HepG2 (cell line): ENCODE results near the gene UBE2S. TPM values are rescaled to one million over a fixed set of nuclear protein-coding genes. Genes with fewer than 3 reads are reported as not detected.
A peak's percentile ranks its signal among the peaks of the same experiment; 100 is the strongest.

Source experiments
- ATAD3A ChIP-seq: sonication (generic); formaldehyde crosslinking; IDR thresholded peaks from 2 replicates; pipeline ENCODE4 v1.4.0; 2020; ENCODE audit warnings: missing genetic modification reagents
- CBFB ChIP-seq: sonication (generic); formaldehyde crosslinking; IDR thresholded peaks from 2 replicates; pipeline ENCODE4 v1.4.0; 2020; ENCODE audit warnings: missing genetic modification reagents
- EED ChIP-seq: sonication (generic); formaldehyde crosslinking; IDR thresholded peaks from 2 replicates; pipeline ENCODE4 v1.5.0; 2020; ENCODE audit warnings: mild to moderate bottlenecking, missing genetic modification reagents
- FOXP1 ChIP-seq, 2 experiments: fragments of 450-650 bp in 1 of 2; IDR thresholded peaks; 2 replicates each; pipeline ENCODE4 v1.6.1; 2017 to 2018; ENCODE audit warnings: antibody characterized with exemption in 1 of 2
- MLLT10 ChIP-seq: sonication (generic); formaldehyde crosslinking; IDR thresholded peaks from 2 replicates; pipeline ENCODE4 v1.4.0; 2020; ENCODE audit warnings: missing genetic modification reagents
- NFYB ChIP-seq: sonication (generic); formaldehyde crosslinking; IDR thresholded peaks from 2 replicates; pipeline ENCODE4 v1.4.0; 2020; ENCODE audit warnings: missing genetic modification reagents
- NR2F6 ChIP-seq, 2 experiments: IDR thresholded peaks; 2 replicates each; pipeline ENCODE4 v1.6.1; 2016; ENCODE audit warnings: antibody characterized with exemption in 1 of 2, mild to moderate bottlenecking in 1 of 2
- RXRB ChIP-seq: IDR thresholded peaks from 2 replicates; pipeline ENCODE4 v1.6.1; 2016; ENCODE audit warnings: borderline replicate concordance, missing genetic modification reagents, missing compliant biosample characterization
- SNRNP70 ChIP-seq: fragments of 200-400 bp; formaldehyde crosslinking; IDR thresholded peaks from 2 replicates; pipeline ENCODE4 v1.6.1; 2017; ENCODE audit warnings: mild to moderate bottlenecking, low read depth, low read length, moderate library complexity
- TBX2 ChIP-seq: sonication (generic); formaldehyde crosslinking; IDR thresholded peaks from 2 replicates; pipeline ENCODE4 v1.5.0; 2020; ENCODE audit warnings: missing genetic modification reagents, mild to moderate bottlenecking, borderline replicate concordance
- TCF7 ChIP-seq: sonication (generic); IDR thresholded peaks from 2 replicates; pipeline ENCODE4 v1.6.1; 2016; ENCODE audit warnings: antibody characterized with exemption, low read depth
- XRCC5 ChIP-seq: fragments of 200-400 bp; formaldehyde crosslinking; optimal IDR thresholded peaks from 2 replicates; pipeline ENCODE3; 2017; ENCODE audit warnings: mild to moderate bottlenecking, low read length
- YEATS2 ChIP-seq: sonication (generic); formaldehyde crosslinking; IDR thresholded peaks from 2 replicates; pipeline ENCODE4 v1.4.0; 2020; ENCODE audit warnings: missing genetic modification reagents, borderline replicate concordance
- ZNF160 ChIP-seq: sonication (generic); formaldehyde crosslinking; IDR thresholded peaks from 2 replicates; pipeline ENCODE4 v1.8.0; 2022; ENCODE audit warnings: mild to moderate bottlenecking, inconsistent platforms, missing genetic modification reagents
- ZNF274 ChIP-seq: sonication (generic); formaldehyde crosslinking; IDR thresholded peaks from 2 replicates; pipeline ENCODE4 v1.5.1; 2020; ENCODE audit warnings: mild to moderate bottlenecking, missing genetic modification reagents
- ZNF629 ChIP-seq: sonication (generic); formaldehyde crosslinking; conservative IDR thresholded peaks from 2 replicates; pipeline ENCODE4 v1.5.0; 2020; ENCODE audit warnings: missing genetic modification reagents
- polyA plus RNA-seq, 8 experiments: library from polyadenylated mRNA; depleted of rRNA in 3 of 8; stranded (reverse) in 7 of 8; unstranded in 1 of 8; fragments of >200 nt; fragmentation: Illumina TruSeq in 4 of 8; extraction: Trizol in 4 of 8; gene quantifications; 2 replicates each; pipeline versions ENCODE4 v1.2.1 to v1.2.3, GENCODE V29; 2011 to 2016; ENCODE audit warnings: low read depth in 4 of 8, missing spikeins in 1 of 8, mixed read lengths in 1 of 8; ENCODE audit not compliant: insufficient read depth in 1 of 8
- total RNA-seq, 5 experiments: library from RNA; depleted of rRNA; stranded (reverse); fragments of >200 nt; fragmentation: Illumina TruSeq; extraction: Trizol; gene quantifications; 2 replicates each; pipeline ENCODE4 v1.2.3, GENCODE V29; 2016; ENCODE audit warnings: low read depth in 1 of 5
- TF ChIP-seq, protein P1 (sequence below): sonication (generic); formaldehyde crosslinking; IDR thresholded peaks from 2 replicates; pipeline ENCODE4 v1.4.0; 2020; ENCODE audit warnings: mild to moderate bottlenecking, missing genetic modification reagents
- TF ChIP-seq, protein P2 (sequence below): sonication (generic); formaldehyde crosslinking; IDR thresholded peaks from 2 replicates; pipeline ENCODE4 v1.8.0; 2022; ENCODE audit warnings: mild to moderate bottlenecking, missing genetic modification reagents, moderate library complexity
- TF ChIP-seq, protein P3 (sequence below): sonication (generic); formaldehyde crosslinking; IDR thresholded peaks from 2 replicates; pipeline ENCODE4 v1.5.0; 2020; ENCODE audit warnings: mild to moderate bottlenecking, missing genetic modification reagents, borderline replicate concordance
- TF ChIP-seq, protein P4 (sequence below): sonication (generic); formaldehyde crosslinking; IDR thresholded peaks from 2 replicates; pipeline ENCODE4 v1.4.0; 2020; ENCODE audit warnings: mild to moderate bottlenecking, missing genetic modification reagents
- TF ChIP-seq, protein P5 (sequence below): sonication (generic); formaldehyde crosslinking; IDR thresholded peaks from 2 replicates; pipeline ENCODE4 v1.8.0; 2022; ENCODE audit warnings: mild to moderate bottlenecking, missing genetic modification reagents; ENCODE audit not compliant: insufficient replicate concordance
- TF ChIP-seq, protein P6 (sequence below): sonication (generic); formaldehyde crosslinking; IDR thresholded peaks from 2 replicates; pipeline ENCODE4 v1.8.1; 2022; ENCODE audit warnings: mild to moderate bottlenecking, missing genetic modification reagents

The UBE2S gene
- total and polyA plus RNA-seq, 2 of the 13 experiments (the other 11 are each of a cell fraction or from before 2014, with no cell fraction given) = 32.2 to 39.3 TPM

DNA sequence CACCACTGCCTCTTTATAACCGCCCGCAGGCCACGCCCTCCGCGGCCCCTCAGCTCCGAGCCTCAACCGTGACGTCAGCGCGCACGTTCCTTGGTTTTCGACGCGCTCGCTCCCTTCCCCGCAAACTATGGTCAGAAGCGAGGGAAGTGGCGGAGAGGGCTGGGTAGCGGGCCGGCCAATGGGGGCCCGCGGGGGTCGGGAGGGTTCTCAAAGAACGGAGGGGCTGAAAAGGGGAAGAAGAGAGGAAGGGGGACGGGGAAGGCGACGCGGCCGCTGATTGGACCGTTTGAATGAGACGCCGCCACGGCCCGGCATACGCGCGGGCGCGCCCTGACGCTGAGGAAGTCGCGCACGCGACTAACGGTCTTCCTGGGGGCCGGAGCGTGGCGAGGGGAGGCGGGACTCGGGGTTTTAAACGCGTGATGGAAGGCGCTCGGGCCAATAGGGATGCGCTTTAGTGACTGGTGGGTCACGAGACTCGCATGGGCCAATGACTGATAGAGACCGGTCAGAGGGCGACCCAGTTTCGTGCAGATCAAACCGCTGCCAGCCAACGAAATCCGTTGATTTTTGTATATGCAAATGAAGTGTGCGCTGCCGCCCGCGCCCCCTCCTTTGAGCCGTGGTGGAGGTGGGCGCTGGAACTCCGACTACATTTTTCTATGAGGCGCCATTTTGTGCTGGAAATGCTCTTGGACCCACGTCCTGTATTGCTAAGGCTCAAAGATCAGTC lies 378 bp upstream of the UBE2S start (continued):
- TF ChIP-seq ZNF160 (CRISPR knock-in tag) = no peak
- 0 out of 2 replicates have a peak, but pooled peaks have one; percentile 18 for TF ChIP-seq RXRB
- TF ChIP-seq, protein P1, sequence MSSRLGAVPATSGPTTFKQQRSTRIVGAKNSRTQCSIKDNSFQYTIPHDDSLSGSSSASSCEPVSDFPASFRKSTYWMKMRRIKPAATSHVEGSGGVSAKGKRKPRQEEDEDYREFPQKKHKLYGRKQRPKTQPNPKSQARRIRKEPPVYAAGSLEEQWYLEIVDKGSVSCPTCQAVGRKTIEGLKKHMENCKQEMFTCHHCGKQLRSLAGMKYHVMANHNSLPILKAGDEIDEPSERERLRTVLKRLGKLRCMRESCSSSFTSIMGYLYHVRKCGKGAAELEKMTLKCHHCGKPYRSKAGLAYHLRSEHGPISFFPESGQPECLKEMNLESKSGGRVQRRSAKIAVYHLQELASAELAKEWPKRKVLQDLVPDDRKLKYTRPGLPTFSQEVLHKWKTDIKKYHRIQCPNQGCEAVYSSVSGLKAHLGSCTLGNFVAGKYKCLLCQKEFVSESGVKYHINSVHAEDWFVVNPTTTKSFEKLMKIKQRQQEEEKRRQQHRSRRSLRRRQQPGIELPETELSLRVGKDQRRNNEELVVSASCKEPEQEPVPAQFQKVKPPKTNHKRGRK (CRISPR knock-in tag) = no peak
- no peak for TF ChIP-seq ATAD3A (CRISPR knock-in tag)
- no peak for TF ChIP-seq NR2F6 (IDR thresholded peaks at IDR 0.05)
- TF ChIP-seq NR2F6 (CRISPR knock-in tag; IDR thresholded peaks at IDR 0.05) = 0 out of 2 replicates have a peak, but pooled peaks have one; percentile 17
- TF ChIP-seq CBFB (CRISPR knock-in tag) = peak; percentile 69; the same call in 1 of the 2 replicates
- TF ChIP-seq, protein P2, sequence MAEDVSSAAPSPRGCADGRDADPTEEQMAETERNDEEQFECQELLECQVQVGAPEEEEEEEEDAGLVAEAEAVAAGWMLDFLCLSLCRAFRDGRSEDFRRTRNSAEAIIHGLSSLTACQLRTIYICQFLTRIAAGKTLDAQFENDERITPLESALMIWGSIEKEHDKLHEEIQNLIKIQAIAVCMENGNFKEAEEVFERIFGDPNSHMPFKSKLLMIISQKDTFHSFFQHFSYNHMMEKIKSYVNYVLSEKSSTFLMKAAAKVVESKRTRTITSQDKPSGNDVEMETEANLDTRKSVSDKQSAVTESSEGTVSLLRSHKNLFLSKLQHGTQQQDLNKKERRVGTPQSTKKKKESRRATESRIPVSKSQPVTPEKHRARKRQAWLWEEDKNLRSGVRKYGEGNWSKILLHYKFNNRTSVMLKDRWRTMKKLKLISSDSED (CRISPR knock-in tag) = no peak
- TF ChIP-seq YEATS2 (CRISPR knock-in tag) = peak; percentile 81
- TF ChIP-seq, protein P3, sequence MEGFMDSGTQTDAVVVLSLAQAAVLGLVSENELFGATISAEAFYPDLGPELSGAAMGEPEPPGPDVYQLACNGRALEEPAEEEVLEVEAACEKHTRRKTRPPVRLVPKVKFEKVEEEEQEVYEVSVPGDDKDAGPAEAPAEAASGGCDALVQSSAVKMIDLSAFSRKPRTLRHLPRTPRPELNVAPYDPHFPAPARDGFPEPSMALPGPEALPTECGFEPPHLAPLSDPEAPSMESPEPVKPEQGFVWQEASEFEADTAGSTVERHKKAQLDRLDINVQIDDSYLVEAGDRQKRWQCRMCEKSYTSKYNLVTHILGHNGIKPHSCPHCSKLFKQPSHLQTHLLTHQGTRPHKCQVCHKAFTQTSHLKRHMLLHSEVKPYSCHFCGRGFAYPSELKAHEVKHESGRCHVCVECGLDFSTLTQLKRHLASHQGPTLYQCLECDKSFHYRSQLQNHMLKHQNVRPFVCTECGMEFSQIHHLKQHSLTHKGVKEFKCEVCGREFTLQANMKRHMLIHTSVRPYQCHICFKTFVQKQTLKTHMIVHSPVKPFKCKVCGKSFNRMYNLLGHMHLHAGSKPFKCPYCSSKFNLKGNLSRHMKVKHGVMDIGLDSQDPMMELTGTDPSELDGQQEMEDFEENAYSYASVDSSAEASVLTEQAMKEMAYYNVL (CRISPR knock-in tag) = no peak
- TF ChIP-seq SNRNP70 = no peak
- no peak for TF ChIP-seq ZNF274 (CRISPR knock-in tag)
- no peak; the same call in 1 of the 2 replicates for TF ChIP-seq TBX2 (CRISPR knock-in tag)
- no peak for TF ChIP-seq FOXP1 (IDR thresholded peaks at IDR 0.05)
- no peak for TF ChIP-seq FOXP1 (CRISPR knock-in tag; IDR thresholded peaks at IDR 0.05)
- peak; percentile 78 for TF ChIP-seq NFYB (CRISPR knock-in tag)
- no peak for TF ChIP-seq MLLT10 (CRISPR knock-in tag)
- TF ChIP-seq XRCC5 = no peak
- no peak for TF ChIP-seq TCF7
- TF ChIP-seq, protein P4, sequence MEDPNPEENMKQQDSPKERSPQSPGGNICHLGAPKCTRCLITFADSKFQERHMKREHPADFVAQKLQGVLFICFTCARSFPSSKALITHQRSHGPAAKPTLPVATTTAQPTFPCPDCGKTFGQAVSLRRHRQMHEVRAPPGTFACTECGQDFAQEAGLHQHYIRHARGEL (CRISPR knock-in tag) = peak; percentile 35; the same call in 1 of the 2 replicates
- TF ChIP-seq ZNF629 (CRISPR knock-in tag) = no peak
- TF ChIP-seq EED = no peak; the same call in 1 of the 2 replicates
- TF ChIP-seq, protein P5, sequence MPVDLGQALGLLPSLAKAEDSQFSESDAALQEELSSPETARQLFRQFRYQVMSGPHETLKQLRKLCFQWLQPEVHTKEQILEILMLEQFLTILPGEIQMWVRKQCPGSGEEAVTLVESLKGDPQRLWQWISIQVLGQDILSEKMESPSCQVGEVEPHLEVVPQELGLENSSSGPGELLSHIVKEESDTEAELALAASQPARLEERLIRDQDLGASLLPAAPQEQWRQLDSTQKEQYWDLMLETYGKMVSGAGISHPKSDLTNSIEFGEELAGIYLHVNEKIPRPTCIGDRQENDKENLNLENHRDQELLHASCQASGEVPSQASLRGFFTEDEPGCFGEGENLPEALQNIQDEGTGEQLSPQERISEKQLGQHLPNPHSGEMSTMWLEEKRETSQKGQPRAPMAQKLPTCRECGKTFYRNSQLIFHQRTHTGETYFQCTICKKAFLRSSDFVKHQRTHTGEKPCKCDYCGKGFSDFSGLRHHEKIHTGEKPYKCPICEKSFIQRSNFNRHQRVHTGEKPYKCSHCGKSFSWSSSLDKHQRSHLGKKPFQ = peak; percentile 44
- TF ChIP-seq, protein P6, sequence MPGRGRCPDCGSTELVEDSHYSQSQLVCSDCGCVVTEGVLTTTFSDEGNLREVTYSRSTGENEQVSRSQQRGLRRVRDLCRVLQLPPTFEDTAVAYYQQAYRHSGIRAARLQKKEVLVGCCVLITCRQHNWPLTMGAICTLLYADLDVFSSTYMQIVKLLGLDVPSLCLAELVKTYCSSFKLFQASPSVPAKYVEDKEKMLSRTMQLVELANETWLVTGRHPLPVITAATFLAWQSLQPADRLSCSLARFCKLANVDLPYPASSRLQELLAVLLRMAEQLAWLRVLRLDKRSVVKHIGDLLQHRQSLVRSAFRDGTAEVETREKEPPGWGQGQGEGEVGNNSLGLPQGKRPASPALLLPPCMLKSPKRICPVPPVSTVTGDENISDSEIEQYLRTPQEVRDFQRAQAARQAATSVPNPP (CRISPR knock-in tag) = peak; percentile 73
